ENCODE results near the gene VN1R5.

VN1R5 gene

DNA sequence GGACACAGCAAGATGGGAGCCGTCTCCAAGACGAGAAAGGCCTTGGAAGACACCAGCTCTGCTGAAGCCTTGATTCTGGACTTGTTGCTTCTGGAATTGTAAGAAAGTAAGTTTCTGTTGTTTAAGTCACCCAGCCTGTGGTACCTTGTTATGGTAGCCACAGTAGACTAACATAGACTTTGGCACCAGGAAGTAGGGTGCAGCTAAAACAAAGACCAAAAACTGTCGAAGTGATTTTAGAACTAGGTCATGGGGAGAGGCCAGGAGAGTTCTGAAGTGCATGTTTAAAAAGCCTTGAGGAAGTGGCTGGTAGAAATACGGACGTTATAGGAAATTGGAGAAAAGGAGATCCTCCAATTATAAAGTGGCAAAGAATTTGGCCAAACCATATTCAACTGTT lies 47.3 kb downstream of the VN1R5 start:
- DNase-seq: no peak

- no peak for DNase-seq
These were observed 48.2 kb downstream of the VN1R5 start for GRCh38 chr1:247304031-247304430.

Measured in CD4-positive, alpha-beta T cell treated with Interleukin-17A for 4 hours (primary cell).